ENCODE data around the gene C16orf87.

DNA sequence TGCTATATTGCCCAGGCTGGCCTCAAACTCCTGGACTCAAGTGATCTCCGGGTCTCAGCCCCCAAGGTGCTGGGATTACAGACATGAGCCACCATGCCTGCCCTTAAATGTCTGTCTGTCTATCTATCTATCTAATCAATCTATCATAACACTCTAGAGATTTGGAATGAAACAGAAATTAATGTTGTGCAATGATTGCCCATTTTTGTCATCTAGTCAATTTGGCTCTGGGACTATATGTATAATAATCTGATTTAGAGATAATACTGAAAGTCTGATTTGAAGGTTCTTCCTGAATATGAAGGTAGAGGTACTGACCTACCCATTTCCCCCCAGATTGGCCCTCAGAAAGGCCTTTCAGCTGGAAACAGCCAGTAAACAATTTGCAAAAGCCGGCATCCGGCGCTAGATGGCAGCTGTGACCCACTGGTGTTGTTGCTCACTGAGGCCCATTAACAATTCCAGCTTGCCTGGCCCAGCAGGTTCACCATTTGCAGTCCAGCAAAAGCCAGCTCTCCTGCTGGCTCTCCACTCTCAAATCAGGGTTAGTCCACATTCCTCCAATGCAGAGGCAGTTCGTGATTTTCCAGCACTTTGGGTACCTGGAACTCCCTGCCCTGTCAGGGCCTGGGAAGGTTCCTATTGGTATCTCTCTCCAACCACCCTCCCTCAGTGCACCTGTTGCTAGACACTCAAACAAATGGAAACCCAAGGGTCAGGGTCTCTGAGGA, 22.9 kb upstream of the C16orf87 start:
- TF ChIP-seq, protein P1, sequence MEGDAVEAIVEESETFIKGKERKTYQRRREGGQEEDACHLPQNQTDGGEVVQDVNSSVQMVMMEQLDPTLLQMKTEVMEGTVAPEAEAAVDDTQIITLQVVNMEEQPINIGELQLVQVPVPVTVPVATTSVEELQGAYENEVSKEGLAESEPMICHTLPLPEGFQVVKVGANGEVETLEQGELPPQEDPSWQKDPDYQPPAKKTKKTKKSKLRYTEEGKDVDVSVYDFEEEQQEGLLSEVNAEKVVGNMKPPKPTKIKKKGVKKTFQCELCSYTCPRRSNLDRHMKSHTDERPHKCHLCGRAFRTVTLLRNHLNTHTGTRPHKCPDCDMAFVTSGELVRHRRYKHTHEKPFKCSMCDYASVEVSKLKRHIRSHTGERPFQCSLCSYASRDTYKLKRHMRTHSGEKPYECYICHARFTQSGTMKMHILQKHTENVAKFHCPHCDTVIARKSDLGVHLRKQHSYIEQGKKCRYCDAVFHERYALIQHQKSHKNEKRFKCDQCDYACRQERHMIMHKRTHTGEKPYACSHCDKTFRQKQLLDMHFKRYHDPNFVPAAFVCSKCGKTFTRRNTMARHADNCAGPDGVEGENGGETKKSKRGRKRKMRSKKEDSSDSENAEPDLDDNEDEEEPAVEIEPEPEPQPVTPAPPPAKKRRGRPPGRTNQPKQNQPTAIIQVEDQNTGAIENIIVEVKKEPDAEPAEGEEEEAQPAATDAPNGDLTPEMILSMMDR (conservative IDR thresholded peaks at IDR 0.05; ENCODE audit: low read length) = peak; percentile 66
- TF ChIP-seq EZH2phosphoT487 (IDR thresholded peaks at IDR 0.05; ENCODE audit: borderline replicate concordance) = no peak
